ENCODE measurements around the gene TBC1D14.
"Not testable (repeated sequence)": the region's sequence is repeated elsewhere in the genome, so short reads cannot be mapped to it uniquely, and the experiment has no call there.

The TBC1D14 gene

DNA sequence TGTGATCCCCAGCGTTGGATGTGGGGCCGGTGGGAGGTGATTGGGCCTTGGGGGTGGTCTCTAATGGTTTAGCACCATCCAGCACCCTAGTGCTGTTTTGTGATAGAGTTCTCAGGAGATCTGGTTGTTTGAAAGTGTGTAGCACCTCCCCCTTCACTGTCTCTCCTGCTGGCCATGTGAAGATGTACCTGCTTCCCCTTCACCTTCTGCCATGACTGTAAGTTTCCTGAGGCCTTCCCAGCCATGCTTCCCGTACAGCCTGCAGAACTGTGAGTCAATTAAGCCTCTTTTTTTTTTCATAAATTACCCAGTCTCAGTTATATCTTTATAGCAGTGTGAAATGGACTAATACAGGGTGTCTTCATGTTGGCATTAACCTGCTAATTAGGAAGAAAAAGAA is 19.3 kb upstream of the TBC1D14 start:
- no peak for DNase-seq

DNA sequence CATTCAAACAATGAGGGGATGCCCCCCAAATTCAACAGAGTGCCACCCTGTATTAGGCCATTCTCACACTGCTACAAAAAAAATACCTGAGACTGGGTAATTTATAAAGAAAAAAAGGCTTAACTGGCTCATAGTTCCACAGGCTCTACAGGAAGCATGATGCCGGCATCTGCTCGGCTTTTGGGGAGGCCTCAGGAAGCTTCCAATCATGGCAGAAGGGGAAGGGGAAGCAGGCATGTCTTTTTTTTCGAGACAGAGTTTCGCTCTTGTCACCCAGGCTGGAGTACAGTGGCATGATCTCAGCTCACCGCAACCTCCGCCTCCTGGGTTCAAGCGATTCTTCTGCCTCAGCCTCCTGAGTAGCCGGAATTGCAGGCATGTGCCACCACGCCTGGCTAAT is 18.7 kb upstream of the TBC1D14 start:
- not testable (repeated sequence) for DNase-seq

DNA sequence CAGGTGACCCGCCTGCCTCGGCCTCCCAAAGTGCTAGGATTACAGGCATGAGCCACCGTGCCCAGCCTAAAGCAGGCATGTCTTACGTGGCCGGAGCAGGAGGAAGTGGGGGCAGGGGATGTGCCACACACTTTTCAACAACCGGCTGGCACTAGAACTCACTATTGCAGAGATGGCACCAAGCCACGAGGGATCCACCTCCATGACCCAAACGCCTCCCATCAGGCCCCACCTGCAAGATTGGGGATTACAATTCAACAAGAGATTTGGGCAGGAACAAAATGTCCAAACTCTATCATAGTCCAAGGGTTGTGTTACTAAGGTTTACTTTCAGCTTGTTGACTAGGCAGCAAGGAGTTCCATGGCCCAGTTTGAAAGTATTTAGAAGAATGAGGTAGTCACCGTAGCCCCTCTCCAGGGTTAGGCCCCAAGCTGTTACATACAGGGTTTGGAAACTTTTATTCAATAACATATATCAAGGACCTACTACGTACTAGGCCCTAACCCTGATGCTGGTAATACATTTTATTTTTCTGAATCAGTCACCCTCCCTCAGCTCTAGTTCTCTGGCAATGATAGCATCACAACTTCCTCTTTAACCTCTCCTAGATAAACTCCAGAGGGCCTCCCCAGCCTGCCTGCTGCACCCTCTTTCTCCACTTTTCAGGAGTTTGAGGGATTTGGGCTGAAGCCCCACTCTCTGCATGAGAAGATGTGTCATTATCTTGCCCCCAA is 18.0 kb upstream of the TBC1D14 start:
- DNase-seq = peak; percentile 20

DNA sequence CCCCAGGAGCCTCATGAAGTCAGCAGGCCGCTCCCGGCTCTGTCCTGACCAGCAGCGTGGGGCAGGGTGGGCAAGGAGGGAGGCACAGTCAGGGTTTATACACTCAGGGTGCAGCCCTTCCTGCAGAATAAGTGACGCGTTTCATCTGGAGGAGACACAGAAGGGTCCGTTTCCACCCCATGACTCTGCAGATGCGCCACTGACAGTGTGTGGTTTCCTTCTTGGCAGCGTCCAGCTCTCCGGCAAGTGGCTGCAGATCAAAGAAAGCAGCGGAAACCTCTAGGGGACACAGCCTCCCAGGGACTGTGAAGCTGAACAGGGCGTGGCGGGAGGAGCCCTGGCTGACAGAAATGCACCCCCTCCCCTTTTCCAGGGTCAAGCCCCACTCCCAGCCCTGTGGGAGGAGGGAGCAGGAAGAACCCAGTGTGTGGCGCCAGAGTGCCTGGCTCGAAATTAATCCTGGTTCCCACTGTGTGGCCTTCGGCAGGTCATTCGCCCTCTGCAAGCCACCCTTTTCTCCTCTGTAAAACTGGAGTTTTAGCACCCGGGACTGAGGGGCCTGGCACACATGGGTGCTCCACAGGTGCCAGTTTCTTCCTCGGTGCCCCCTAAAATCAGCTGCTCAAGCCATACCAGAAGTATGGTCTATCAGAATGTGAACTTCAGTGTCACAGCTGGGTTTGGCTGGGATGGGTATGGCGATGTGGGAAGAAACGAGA is 17.3 kb upstream of the TBC1D14 start:
- peak; percentile 75 for DNase-seq

DNA sequence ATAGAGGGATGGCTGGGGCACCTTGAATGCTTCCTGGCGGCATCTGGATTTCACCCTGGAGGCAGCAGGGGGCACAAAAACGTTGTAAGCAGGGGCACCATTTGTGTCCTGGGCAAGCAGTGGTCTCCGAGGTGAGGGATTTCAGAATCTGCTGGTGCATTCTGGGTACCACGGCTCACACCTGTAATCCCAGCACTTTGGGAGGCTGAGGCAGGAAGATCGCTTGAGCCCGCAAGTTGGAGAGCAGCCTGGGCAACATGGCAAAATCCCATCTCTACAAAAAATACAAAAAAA is 16.8 kb upstream of the TBC1D14 start:
- DNase-seq = no peak

DNA sequence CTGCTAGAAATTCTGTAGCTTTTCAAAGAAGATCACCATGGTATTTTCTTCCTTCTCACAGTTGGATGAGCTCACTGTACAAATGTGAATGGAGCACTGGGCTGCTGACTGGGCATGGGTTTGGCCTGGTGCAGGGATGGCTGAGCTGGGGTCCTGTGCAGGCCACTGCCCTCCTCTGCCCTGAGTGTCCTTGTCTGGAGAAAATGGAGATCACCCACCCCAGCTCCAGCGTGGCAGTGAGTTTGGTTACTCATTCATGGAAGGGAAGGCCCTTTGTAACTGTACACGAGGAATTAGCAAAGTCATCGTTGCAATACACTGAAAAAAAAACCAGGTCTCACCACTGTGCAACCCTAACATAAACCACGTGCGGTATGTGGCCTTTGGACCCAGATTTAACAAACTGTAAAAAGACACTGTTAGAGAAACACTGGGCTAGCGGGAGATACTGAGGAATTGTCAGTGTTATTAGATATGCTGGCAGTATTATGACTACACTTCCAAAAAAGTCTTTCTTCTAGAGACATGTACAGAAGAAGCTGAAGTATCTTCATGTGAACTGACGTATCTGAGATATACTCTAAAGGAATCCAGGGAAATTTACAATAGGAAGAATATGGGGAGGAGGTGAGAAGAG is 16.1 kb upstream of the TBC1D14 start:
- DNase-seq = peak; percentile 38

DNA sequence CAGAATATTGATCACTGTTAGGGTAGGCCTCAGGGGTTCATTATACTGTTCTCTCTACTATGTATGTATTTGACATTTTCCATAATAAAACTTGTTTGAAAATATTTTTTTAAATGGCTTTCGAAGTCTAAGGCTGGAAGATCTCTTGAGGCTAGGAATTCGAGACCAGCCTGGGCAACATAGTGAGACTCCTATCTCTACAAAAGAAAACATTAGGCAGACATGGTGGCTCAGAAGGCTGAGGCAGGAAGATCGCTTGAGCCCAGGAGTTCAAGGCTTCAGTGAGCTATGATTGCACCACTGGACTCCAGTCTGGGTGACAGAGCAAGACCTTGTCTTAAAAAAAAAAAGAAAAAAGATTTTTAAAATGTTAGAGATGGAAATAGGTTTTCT is 15.5 kb upstream of the TBC1D14 start:
- DNase-seq = no peak

DNA sequence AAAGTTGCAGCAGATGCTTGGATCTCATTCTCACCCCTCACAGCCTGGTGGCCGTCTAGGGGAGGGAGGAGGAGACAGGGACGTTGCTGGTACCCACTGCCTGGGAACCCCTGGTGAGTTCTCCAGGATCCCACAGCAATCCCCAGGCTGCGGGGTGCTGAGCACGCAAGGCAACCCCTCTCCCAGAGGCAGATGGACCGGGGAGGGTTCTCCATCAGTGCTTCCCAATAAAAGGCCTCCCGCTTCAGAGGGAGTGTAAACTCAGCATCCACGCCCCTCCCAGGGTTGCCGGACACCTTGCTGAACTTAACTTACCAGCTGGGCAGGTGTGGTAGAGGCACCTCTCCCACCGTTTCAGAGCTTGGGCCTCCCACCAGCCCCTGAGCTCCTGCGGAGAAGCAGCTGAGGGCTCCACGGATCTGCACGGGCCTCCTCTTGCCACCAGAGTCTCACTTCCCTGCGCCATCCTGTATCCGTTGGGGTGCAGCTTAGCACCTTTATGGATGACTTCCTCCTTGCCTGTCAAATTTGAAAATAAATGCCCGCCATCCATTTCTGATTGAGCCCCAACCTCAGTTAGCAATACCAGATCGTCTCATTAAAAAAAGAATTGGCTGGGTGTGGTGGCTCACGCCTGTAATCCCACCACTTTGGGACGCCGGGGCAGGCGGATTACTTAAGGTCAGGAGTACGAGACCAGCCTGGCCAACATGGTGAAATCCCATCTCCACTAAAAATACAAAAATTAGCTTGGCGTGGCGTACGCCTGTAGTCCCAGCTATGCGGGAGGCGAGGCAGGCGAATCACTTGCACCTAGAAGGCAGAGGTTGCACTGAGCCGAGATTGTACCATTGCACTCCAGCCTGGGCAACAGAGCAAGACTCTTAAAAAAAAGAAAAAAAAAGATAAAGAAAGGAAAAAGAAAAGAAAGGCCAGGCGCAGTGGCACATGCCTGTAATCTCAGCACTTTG is 14.8 kb upstream of the TBC1D14 start:
- no peak for DNase-seq

DNA sequence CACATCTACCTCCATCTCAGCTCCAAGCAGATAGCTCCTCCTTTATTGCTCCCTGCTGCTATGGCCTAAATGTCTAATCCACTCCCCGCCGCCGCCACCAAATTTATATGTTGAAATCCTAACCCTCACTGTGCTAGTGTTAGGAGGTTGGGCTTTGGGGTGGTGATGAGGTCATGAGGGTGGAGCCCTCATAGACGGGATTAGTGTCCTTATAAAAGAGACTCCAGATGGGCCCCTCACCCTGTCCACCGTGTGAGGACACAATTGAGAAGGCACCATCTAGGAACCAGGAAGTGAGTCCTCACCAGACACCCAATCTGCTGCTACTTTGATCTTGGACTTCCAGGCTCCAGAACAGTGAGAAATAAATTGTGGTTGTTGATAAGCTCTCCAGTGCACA is 13.6 kb upstream of the TBC1D14 start:
- DNase-seq = no peak

DNA sequence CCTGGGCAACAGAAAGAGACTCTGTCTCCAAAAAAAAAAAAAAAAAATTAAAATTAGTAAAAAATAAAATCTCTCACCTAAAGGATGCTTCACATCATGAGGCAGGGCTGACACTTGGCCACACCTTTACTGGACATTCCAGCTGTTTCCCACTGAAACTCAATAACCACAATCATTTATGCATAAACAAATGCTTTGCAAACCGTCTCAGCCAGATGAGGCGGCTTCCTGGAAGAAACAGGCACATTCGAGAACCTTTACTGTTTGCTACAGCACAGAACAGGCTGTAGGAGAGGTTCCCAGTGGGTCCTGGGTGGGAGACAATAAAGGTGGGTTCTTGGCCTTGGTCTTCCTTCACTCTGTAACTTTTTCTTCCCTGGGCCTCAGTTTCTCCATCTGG is 10.9 kb upstream of the TBC1D14 start:
- DNase-seq = no peak

DNA sequence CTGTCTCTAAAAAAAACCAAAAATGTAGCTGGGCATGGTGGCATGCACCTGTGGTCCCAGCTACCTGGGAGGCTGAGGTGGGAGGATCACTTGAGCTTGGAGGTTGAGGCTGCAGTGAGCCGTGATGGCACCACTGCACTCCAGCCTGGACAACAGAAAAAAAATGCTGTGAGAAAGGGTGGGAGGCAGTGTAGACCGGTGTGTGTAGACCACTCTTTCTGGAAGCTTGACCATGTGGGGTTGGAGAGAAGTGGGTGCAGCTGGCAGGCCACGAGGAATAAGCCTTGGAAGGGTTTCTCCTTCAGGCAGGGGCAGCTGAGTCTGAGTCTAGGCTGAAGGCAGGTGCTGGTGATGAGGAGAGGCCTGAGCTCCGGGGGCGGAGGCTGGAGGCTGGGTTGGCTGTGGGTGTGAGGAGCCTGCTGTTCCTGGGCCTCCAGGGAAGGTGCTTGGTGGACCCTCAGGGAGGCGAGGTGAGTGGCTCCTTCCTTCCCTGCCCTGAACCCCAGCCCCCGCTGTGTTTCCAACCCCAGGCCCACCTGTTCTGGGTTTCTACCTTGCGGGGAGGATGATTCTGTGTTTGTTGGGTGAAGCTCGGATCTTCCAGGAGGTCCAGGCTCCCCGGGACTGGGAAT is 9.3 kb upstream of the TBC1D14 start:
- DNase-seq = no peak

DNA sequence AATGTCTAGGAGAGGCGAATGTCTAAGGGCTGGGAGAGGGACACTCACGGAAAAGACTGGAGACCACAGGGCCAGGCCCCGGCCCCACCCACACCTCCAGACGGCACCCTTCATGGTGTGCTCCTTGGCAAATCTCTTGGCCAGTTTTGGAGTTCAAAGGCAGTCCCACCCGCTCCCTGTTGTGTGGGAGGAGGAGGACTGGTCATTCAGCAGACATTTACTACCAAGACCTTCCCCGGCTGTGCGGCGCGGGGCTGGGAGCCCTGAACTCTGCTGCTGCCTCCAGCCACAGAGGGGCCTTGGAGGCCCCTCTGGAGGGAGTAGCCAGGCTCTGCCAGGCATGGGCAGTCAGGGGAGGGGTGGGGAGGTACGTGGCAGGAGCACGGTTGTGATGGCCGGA is 8.7 kb upstream of the TBC1D14 start:
- no peak for DNase-seq

DNA sequence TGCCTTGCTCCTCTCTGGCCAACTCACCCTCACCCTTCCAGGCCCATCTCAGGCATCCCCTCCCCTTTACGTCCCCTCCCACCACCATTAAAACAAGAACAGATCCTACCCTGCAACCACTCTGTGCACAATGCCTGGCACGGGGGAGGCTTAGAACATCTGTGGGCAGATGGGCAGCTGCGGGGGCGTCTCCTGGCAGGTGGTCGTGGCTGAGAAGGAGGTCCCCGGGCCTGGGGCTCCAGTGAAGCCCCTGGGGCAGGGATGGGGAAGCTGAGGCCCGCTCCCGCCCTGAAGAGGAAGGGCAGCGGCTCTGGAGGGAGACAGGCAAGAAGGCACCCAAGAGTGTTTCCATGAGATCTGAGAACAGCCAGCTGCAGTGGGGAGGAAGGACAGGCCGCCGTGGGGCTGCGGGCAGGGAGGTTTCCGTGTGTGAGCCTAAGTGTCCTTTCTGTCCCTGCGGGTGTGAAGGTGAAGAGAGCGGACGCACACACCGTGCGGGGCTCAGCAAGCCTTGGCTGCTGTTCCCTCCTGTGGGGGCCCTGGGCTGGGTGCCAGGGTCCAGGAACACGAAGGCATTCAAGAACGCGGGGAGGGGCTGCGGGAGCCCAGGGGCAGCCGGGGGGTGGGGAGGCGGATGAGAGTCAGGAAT is 7.8 kb upstream of the TBC1D14 start:
- no peak for DNase-seq

DNA sequence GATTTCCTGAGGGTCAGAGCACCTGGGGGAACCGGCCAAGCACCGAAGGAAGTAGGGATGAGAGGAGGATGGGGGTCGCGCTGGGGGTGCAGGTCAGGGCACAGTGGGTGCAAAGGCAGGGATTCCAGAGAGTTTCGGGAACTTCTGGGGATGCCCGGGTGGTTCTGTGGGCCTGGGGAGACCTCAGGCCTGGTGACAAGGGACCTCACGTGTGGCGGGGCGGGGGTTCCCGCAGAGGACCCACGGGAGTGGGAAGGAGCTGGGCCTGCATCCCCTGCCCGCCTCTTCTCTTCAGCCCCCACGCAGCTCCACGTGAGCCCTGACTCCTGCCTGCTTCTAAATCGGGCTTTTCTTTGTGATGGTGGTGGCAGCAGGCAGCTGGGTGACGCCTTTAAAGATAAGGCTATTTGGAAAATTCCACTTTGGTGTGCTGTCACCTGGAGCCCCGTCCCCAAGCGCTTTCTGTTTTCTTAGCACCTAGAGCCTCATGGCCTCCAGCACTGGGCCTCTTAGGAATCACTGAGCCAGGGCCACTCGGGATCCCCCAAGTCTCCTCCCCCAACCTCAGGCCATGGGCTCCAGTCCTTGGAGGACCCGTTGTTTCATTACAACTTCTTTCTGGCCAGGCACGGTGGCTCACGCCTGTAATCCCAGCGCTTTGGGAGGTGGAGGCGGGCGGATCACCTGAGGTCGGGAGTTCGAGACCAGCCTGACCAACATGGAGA is 7.1 kb upstream of the TBC1D14 start:
- DNase-seq = no peak

DNA sequence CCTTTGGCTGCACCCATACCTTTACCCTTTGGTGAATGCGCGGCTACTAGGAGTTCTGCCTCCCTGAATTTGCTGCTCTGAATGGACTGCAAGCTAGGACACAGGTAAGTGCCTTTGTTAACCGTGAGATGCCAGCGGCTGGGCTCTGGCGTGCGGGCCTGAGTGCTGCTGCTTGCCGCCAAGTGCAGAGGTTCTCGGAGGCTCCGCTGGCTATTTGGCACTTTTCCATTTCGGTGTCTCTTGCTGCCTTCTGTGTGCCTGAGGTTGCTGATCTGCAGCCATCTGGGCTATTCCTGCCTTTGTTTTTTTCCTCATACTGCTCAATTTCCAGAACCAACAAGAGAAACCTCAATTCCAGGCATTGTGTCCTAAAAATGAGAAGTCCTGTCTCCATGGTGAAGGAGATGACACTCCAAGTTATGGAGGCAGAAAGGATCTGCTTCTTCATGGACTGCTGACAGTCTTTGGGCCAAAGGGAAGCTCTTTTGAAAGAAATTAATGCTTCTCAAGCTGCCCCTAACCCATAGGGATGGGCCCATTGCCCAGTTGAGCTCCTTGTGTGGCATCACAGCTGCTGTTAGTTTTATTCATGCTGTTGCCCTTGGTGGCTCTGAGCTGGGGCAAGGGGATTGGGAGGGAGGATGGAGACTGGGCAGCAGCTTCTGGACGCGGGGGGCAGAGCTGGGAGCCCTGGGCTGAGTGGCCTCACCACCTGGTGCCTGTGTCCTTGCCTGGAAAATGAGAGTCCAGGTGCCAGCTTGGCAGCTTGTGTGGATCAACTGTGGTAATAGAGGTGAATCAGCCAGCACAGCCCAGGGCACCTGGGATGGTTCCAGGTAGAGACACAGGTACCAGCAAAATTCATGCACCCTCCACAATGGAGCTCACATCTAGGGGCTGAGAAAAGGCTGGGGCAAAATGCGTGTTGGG is 3.8 kb upstream of the TBC1D14 start:
- DNase-seq = no peak

DNA sequence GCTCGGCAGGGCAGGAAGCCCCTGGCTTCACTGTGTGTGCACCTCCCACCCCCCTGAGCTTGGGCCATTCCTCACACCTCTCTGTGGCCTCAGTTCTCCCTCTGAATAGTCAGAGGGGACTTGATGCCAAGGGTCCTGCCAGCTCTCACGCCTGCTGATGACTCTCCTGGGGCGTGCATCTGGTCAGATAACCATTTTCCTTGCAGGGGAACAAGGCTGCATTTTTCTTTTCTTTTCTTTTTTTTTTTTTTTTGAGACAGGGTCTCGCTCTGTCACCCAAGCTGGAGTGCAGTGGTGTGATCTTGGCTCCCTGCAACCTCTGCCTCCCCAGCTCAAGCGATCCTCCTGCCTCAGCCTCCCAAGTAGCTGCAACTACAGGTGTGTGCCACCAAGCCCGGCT is 3.1 kb upstream of the TBC1D14 start:
- not testable (repeated sequence) for DNase-seq

DNA sequence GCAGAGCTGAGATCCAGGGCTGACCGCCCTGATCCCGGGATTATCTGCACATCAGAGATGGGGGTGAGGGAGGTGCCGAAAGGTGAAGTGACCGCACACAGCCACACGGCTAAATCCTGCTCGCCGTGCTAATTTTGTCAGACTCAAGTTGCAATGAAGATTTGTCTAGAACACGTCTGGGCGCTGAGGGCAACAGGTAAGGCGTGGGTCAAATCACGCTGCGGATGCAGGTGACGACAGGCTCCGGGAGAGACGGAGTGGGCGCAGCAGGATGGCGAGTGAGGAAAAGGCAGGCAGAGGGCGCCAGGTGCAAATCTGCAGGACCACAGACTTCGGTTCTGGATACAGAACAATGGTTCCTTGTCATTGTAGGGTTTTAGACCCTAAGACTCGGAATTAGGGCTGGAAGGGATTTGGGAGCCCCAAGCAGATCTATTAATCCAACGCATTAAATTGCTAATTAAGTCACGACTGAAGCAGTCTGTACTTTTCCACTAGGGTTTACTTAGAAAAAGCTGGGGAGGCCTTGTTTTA is 1.9 kb upstream of the TBC1D14 start:
- no peak for DNase-seq

DNA sequence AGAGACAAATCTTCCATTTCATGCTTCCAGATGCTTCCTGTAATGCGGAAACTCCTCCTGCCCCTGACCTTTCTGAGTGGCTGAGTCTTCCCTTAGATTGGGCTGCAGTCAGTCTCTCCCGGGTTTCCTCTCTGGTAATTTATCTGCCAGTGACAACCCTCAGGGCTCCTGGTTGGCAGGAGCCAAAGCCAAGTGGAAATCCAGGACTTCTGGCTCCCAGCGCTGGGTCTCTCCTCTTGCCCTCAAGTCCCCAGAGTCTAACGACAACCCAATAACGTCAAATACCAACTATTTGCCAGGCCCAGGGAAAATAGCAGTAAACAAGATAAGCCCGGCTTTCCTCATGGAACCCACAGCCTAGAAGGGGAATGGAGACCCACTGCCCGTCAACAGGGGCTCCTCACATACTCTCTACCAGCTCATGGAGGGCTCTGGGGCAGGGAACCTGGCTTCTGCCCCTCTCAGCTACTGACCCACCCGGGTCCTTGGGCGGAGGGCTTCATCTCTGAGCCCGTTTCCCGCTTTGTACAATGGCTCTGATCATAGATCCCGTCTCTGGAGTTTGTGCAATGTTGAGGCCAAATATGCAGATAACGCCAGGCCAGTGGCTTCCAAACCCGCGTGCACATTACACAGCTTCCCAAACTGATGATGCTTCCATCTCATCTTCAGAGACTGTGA is 1.1 kb upstream of the TBC1D14 start:
- DNase-seq = no peak

DNA sequence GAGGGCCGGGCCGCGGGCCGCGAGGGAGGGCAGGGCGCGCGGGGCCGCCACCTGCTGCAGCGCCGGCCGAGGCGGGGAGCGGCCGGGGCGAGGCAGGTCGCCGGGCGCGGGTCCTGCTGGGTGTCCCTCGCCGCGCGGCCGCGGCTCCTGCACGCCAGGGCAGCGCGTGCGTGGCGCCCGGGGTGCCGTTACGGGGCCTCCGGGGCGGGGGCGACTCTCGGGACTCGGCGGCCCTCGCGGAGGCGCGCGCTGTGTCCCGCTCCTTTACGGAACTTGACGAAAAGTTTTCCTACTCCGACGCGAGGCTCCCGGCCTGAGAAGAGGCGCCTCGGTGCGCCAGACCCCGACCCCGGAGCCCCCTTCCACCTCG is 329 bp downstream of the TBC1D14 start:
- peak; percentile 18 for DNase-seq

Data from fibroblast of skin of back (primary cell).